ENCODE data around the gene MVB12B. TPM values are rescaled to one million over a fixed set of nuclear protein-coding genes. Genes with fewer than 3 reads are reported as not detected.

MVB12B gene
- total and polyA plus RNA-seq, 2 of the 8 experiments (the other 6 are each of a cell fraction or from before 2014, with no cell fraction given): 2.6 to 5.0 TPM

- no peak overlapping the region for H2BK12ac ChIP-seq (ENCODE audit: low read depth, low read length)
- ChIA-PET CTCF (ENCODE audit: partially characterized antibody) (interaction anchor here (0.7 to 24.3 kb wide), 2 partner anchors 24 to 130 kb away, joined by 3 to 343 read pairs; no protein-coding TSS in a partner anchor), POLR2A (ENCODE audit: partially characterized antibody) (no interaction called here)
- H3K18ac ChIP-seq (ENCODE audit: extremely low read depth, low read length): no peak overlapping the region
- H3K4me3 ChIP-seq (ENCODE audit: extremely low read depth in 1 of 4, insufficient read depth in 2 of 4, low read depth in 3 of 4, low read length in 4 of 4): no peak overlapping the region
- H4K5ac ChIP-seq (ENCODE audit: insufficient read length, low read depth, low read length): no peak overlapping the region
- no peaks in the 10 kb centered on the region for H3K9me3 ChIP-seq (ENCODE audit: insufficient read depth in 2 of 2, low read depth in 1 of 2, low read length in 1 of 2)
- H3K4me1 ChIP-seq (replicated peaks in 1 of 4; ENCODE audit: control insufficient read depth in 3 of 4, insufficient read depth in 4 of 4, low read length in 3 of 4): peaks cover 6 to 26% (median 9%) of the 10 kb centered on the region in 4 experiments; a peak in 5 of 7 replicates
- no peak for FAIRE-seq
- no peak overlapping the region for H2BK15ac ChIP-seq (ENCODE audit: low read length)
- H3K79me1 ChIP-seq (ENCODE audit: low read depth, low read length): no peaks in the 10 kb centered on the region
- no peak overlapping the region for H3K27ac ChIP-seq (ENCODE audit: low read depth, low read length)
- H3K14ac ChIP-seq (ENCODE audit: insufficient read length): no peak overlapping the region
- H3K4me2 ChIP-seq (ENCODE audit: insufficient read depth in 1 of 2, low read depth in 2 of 2, low read length in 2 of 2): no peak overlapping the region
- H3K23ac ChIP-seq (ENCODE audit: insufficient read length): no peak overlapping the region
- no peak overlapping the region for H2BK20ac ChIP-seq (ENCODE audit: low read length)
- DNase-seq (ENCODE audit: low read depth in 1 of 2, low spot score in 2 of 2): no peak
- no peak overlapping the region for H2AK5ac ChIP-seq (ENCODE audit: low read depth, low read length)
- no peak overlapping the region for H3K9ac ChIP-seq (replicated peaks in 1 of 4; ENCODE audit: extremely low read depth in 1 of 4, low read depth in 3 of 4, low read length in 3 of 4)
- 87% methylated on average over 10 of the region's 10 CpGs; no CpG with 5 or more reads in 1 of the 2 experiments for WGBS, 2 experiments (ENCODE audit: extremely low coverage in 1 of 2, insufficient coverage in 1 of 2, insufficient read length in 1 of 2, insufficient replicate concordance in 2 of 2, low coverage in 1 of 2, low lambda C conversion rate in 2 of 2, missing lambda C conversion rate in 1 of 2)
- H3K79me2 ChIP-seq (ENCODE audit: control insufficient read depth in 1 of 2, insufficient read depth in 2 of 2, low read length in 2 of 2): no peaks in the 10 kb centered on the region
- no peaks in the 10 kb centered on the region for H4K20me1 ChIP-seq (replicated peaks in 1 of 2; ENCODE audit: control insufficient read depth in 1 of 2, insufficient read depth in 2 of 2, low read length in 2 of 2)
- H3K56ac ChIP-seq (replicated peaks; ENCODE audit: insufficient read length, low read depth, low read length): no peak overlapping the region
- peaks cover 0 to 7% (median 4%) of the 10 kb centered on the region in 4 experiments; a peak in 5 of 7 replicates for H3K27me3 ChIP-seq (replicated peaks in 1 of 4; ENCODE audit: control insufficient read depth in 3 of 4, extremely low read depth in 1 of 4, insufficient read depth in 3 of 4, low read length in 3 of 4)
- no peak overlapping the region for H2BK120ac ChIP-seq (replicated peaks; ENCODE audit: low read depth, low read length)
- no peak overlapping the region for H4K91ac ChIP-seq (replicated peaks; ENCODE audit: insufficient read length, low read length)
- H3K23me2 ChIP-seq (ENCODE audit: low read depth, low read length): no peaks in the 10 kb centered on the region
- H2BK5ac ChIP-seq (ENCODE audit: low read depth, low read length): no peak overlapping the region
- no peaks in the 10 kb centered on the region for H3K36me3 ChIP-seq (ENCODE audit: control insufficient read depth in 2 of 4, insufficient read depth in 4 of 4, low read length in 3 of 4)
- no peak overlapping the region for H3K4ac ChIP-seq (replicated peaks; ENCODE audit: insufficient read length, low read depth, low read length)
- H4K8ac ChIP-seq (ENCODE audit: extremely low read depth, insufficient read depth, low read length): no peak overlapping the region
- no peak overlapping the region for H2AFZ ChIP-seq (ENCODE audit: low read length)
- TF ChIP-seq EGR1 (IDR thresholded peaks at IDR 0.05; ENCODE audit: borderline replicate concordance, low read depth, low read length) (no peak), TCF12 (IDR thresholded peaks at IDR 0.05; ENCODE audit: low read depth, low read length) (no peak), CBX5 (IDR thresholded peaks at IDR 0.05; ENCODE audit: low read depth, low read length) (no peak), SUZ12 (IDR thresholded peaks at IDR 0.05; ENCODE audit: low read length) (no peak), ATF2 (IDR thresholded peaks at IDR 0.05; ENCODE audit: low read length) (no peak), TEAD4 (IDR thresholded peaks at IDR 0.05; ENCODE audit: low read depth, low read length) (no peak), RAD21 (IDR thresholded peaks at IDR 0.05 in 1 of 2, conservative IDR thresholded peaks at IDR 0.05 in 1 of 2; ENCODE audit: low read depth in 2 of 2, low read length in 2 of 2) (no peak), CHD1 (IDR thresholded peaks at IDR 0.05; ENCODE audit: low read depth, low read length) (no peak)
These were observed 202.3 kb downstream of the MVB12B start for GRCh38 chr9:126528915-126529314.
